Measurements from ENCODE around the gene ABHD12B. TPM values are rescaled to one million over a fixed set of nuclear protein-coding genes. Genes with fewer than 3 reads are reported as not detected.

Gene ABHD12B
- total and polyA plus RNA-seq, 9 of the 15 experiments (the other 6 are each of a cell fraction or from before 2014, with no cell fraction given) = not detected

- TF ChIP-seq CHD7 (IDR thresholded peaks at IDR 0.05; ENCODE audit: low read depth, low read length) (no peak), ZNF707 (CRISPR knock-in tag; conservative IDR thresholded peaks at IDR 0.05) (no peak), FOXK1 (CRISPR knock-in tag; IDR thresholded peaks at IDR 0.05; ENCODE audit: borderline replicate concordance) (no peak), ARNT (IDR thresholded peaks at IDR 0.05) (no peak), ZNF263 (CRISPR knock-in tag; IDR thresholded peaks at IDR 0.05; ENCODE audit: borderline replicate concordance) (no peak), HDAC2 (IDR thresholded peaks at IDR 0.05) (no peak), RNF2 (IDR thresholded peaks at IDR 0.05) (no peak), GATA2 (CRISPR knock-in tag; IDR thresholded peaks at IDR 0.05) (no peak), UBTF (IDR thresholded peaks at IDR 0.05; ENCODE audit: borderline replicate concordance in 1 of 2, low read depth in 2 of 2, low read length in 2 of 2) (no peak), ZNF766 (CRISPR knock-in tag; conservative IDR thresholded peaks at IDR 0.05) (no peak), TRIM25 (IDR thresholded peaks at IDR 0.05; ENCODE audit: borderline replicate concordance) (no peak), ZNF589 (CRISPR knock-in tag; IDR thresholded peaks at IDR 0.05; ENCODE audit: low read depth) (no peak), ZKSCAN1 (IDR thresholded peaks at IDR 0.05; ENCODE audit: low read depth, low read length) (no peak)
Measured at GRCh38 chr14:50937800-50938199, 65.9 kb downstream of the ABHD12B start (continued).
